ENCODE measurements around the gene TIAM1. TPM values are rescaled to one million over a fixed set of nuclear protein-coding genes. Genes with fewer than 3 reads are reported as not detected.

TIAM1 gene
- total RNA-seq, 1 experiment from 2014 or later, result 22.5 TPM

- intact Hi-C loops (cut with micrococcal nuclease; ENCODE audit: unreplicated experiment), result no loop called here
- Histone ChIP-seq H3K9me2 (ENCODE audit: insufficient read depth) (no peaks in the 10 kb centered on the region), H3K36me3 (ENCODE audit: low read depth) (no peaks in the 10 kb centered on the region), H3K27me3 (ENCODE audit: insufficient read depth, low read depth) (no peaks in the 10 kb centered on the region), H4K20me1 (ENCODE audit: insufficient read depth) (no peaks in the 10 kb centered on the region), H3K27ac (no peak overlapping the region), H3K4me2 (no peak overlapping the region), H3K9me3 (ENCODE audit: insufficient read depth, low read depth) (no peaks in the 10 kb centered on the region), H3K4me3 (no peak overlapping the region), H3K79me2 (ENCODE audit: low read depth) (peaks cover 23% of the 10 kb centered on the region; the same call in 1 of the 2 replicates), H2AFZ (no peak overlapping the region), H3K4me1 (replicated peaks; ENCODE audit: insufficient read depth) (no peaks in the 10 kb centered on the region), H3F3A (ENCODE audit: insufficient read depth, low read depth) (no peaks in the 10 kb centered on the region)
- TF ChIP-seq EZH2 (IDR thresholded peaks at IDR 0.05; ENCODE audit: low read depth), result no peak
- no peak for TF ChIP-seq CTCF (conservative IDR thresholded peaks at IDR 0.05)
- BruUV-seq (replicated peaks), result no TSS peak
- no peak for DNase-seq
- POLR2A ChIA-PET (ENCODE audit: unreplicated experiment), result no interaction called here
- CTCF ChIA-PET, result no interaction called here
Measured at GRCh38 chr21:31326522-31327242, 17.4 kb downstream of the TIAM1 start.

GRCh38 chr21:31318971-31319370, 25.1 kb downstream of the TIAM1 start:
- no peak for TF ChIP-seq EZH2 (IDR thresholded peaks at IDR 0.05; ENCODE audit: low read depth)
- no peak for TF ChIP-seq CTCF (conservative IDR thresholded peaks at IDR 0.05)
- H3K27me3 ChIP-seq (ENCODE audit: insufficient read depth, low read depth), result no peaks in the 10 kb centered on the region
- BruUV-seq (replicated peaks), result no TSS peak
- DNase-seq, result no peak
- H2AFZ ChIP-seq, result no peak overlapping the region
- intact Hi-C loops (cut with micrococcal nuclease; ENCODE audit: unreplicated experiment), result no loop called here
- peaks cover 23% of the 10 kb centered on the region for H3F3A ChIP-seq (ENCODE audit: insufficient read depth, low read depth)
- H3K79me2 ChIP-seq (ENCODE audit: low read depth), result peaks cover 6% of the 10 kb centered on the region
- H3K9me3 ChIP-seq (ENCODE audit: insufficient read depth, low read depth), result no peaks in the 10 kb centered on the region
- no peak overlapping the region for H3K4me3 ChIP-seq
- H3K4me1 ChIP-seq (replicated peaks; ENCODE audit: insufficient read depth), result peaks cover 22% of the 10 kb centered on the region
- H3K27ac ChIP-seq, result no peak overlapping the region
- H3K36me3 ChIP-seq (ENCODE audit: low read depth), result no peaks in the 10 kb centered on the region
- CTCF ChIA-PET, result no interaction called here
- POLR2A ChIA-PET (ENCODE audit: unreplicated experiment), result no interaction called here
- no peak overlapping the region for H3K4me2 ChIP-seq
- no peaks in the 10 kb centered on the region for H3K9me2 ChIP-seq (ENCODE audit: insufficient read depth)
- no peaks in the 10 kb centered on the region for H4K20me1 ChIP-seq (ENCODE audit: insufficient read depth)

GRCh38 chr21:31317688-31318087, 26.4 kb downstream of the TIAM1 start:
- Histone ChIP-seq H3K27ac (peak overlapping the region; percentile 60), H3K9me2 (ENCODE audit: insufficient read depth) (no peaks in the 10 kb centered on the region), H2AFZ (no peak overlapping the region), H3K9me3 (ENCODE audit: insufficient read depth, low read depth) (no peaks in the 10 kb centered on the region), H3K4me3 (no peak overlapping the region), H3F3A (ENCODE audit: insufficient read depth, low read depth) (peaks cover 23% of the 10 kb centered on the region), H4K20me1 (ENCODE audit: insufficient read depth) (no peaks in the 10 kb centered on the region), H3K79me2 (ENCODE audit: low read depth) (peaks cover 12% of the 10 kb centered on the region), H3K36me3 (ENCODE audit: low read depth) (no peaks in the 10 kb centered on the region), H3K27me3 (ENCODE audit: insufficient read depth, low read depth) (no peaks in the 10 kb centered on the region), H3K4me2 (no peak overlapping the region), H3K4me1 (replicated peaks; ENCODE audit: insufficient read depth) (peaks cover 22% of the 10 kb centered on the region)
- intact Hi-C loops (cut with micrococcal nuclease; ENCODE audit: unreplicated experiment), result no loop called here
- ChIA-PET POLR2A (ENCODE audit: unreplicated experiment) (no interaction called here), CTCF (no interaction called here)
- no TSS peak for BruUV-seq (replicated peaks)
- no peak for DNase-seq
- no peak for TF ChIP-seq EZH2 (IDR thresholded peaks at IDR 0.05; ENCODE audit: low read depth)
- TF ChIP-seq CTCF (conservative IDR thresholded peaks at IDR 0.05), result no peak

All from PC-9 (cell line).